GM12892 (cell line): ENCODE measurements around the gene SRSF3. TPM values are rescaled to one million over a fixed set of nuclear protein-coding genes. Genes with fewer than 3 reads are reported as not detected.

Source experiments
- DNase-seq: peaks from one replicate; pipeline ENCODE4 v3.0.0; 2011; ENCODE audit not compliant: insufficient read length
- FAIRE-seq: peaks from 2 replicates; lab custom pipeline; 2011; peaks lifted over from hg19 to GRCh38; lab: Jason Lieb, UNC
- POLR2A ChIP-seq: IDR thresholded peaks from 2 replicates; pipeline ENCODE4 v1.6.1; 2011; ENCODE audit warnings: low read depth, low read length, control low read depth
- POLR2AphosphoS5 ChIP-seq: IDR thresholded peaks from 2 replicates; pipeline ENCODE4 v1.6.1; 2011; ENCODE audit warnings: low read depth, low read length, control low read depth
- TAF1 ChIP-seq: IDR thresholded peaks from 2 replicates; pipeline ENCODE4 v1.6.1; 2011; ENCODE audit warnings: low read depth, mild to moderate bottlenecking, control low read depth, low read length, borderline replicate concordance
- polyA plus RNA-seq: library from polyadenylated mRNA; unstranded; fragments of >200 nt; gene quantifications from one replicate; pipeline ENCODE4 v1.2.1, GENCODE V29; 2012; ENCODE audit warnings: missing spikeins, inconsistent platforms; ENCODE audit not compliant: missing spikeins

Gene SRSF3
- polyA plus RNA-seq: 341 TPM

GRCh38 chr6:36594029-36594815, at the start of gene SRSF3:
TSS of gene SRSF3 (plus strand) at chr6:36594362. CDS start at chr6:36596763, 2,401 bp downstream.
- FAIRE-seq (peak; percentile 93), DNase-seq (peak; percentile 80)
- TF ChIP-seq TAF1 (peak; percentile 96), POLR2A (peak; percentile 100), POLR2AphosphoS5 (peak; percentile 100)

GRCh38 chr6:36545767-36546307, 48.3 kb upstream of the SRSF3 start:
- TF ChIP-seq POLR2A (no peak), POLR2AphosphoS5 (no peak), TAF1 (no peak)
- DNase-seq (no peak), FAIRE-seq (no peak)

- DNase-seq (no peak), FAIRE-seq (peak; percentile 48)
- TF ChIP-seq TAF1 (no peak), POLR2A (no peak), POLR2AphosphoS5 (no peak)
Observed at GRCh38 chr6:36546308-36546919, 47.7 kb upstream of the SRSF3 start.

GRCh38 chr6:36546920-36547645, 47.1 kb upstream of the SRSF3 start, which contains the start of gene STK38:
TSS of gene STK38 (minus strand) at chr6:36547479. CDS start at chr6:36540202, 7,277 bp downstream.
- TF ChIP-seq POLR2A (peak; percentile 87), POLR2AphosphoS5 (peak; percentile 75), TAF1 (0 out of 2 replicates have a peak, but pooled peaks have one; percentile 18)
- peak; percentile 90 for FAIRE-seq
- DNase-seq: peak; percentile 95

- FAIRE-seq: no peak
- DNase-seq: no peak
- TF ChIP-seq POLR2A (no peak), POLR2AphosphoS5 (no peak), TAF1 (no peak)
Observed at GRCh38 chr6:36547646-36548400, 46.3 kb upstream of the SRSF3 start.

- FAIRE-seq (no peak), DNase-seq (no peak)
- TF ChIP-seq TAF1 (no peak), POLR2AphosphoS5 (no peak), POLR2A (no peak)
Observed at GRCh38 chr6:36548401-36548743, 45.8 kb upstream of the SRSF3 start.

- FAIRE-seq: no peak
- no peak for DNase-seq
Observed at GRCh38 chr6:36550473-36551000, 43.6 kb upstream of the SRSF3 start.

GRCh38 chr6:36555750-36556252, 38.4 kb upstream of the SRSF3 start:
- FAIRE-seq: no peak
- TF ChIP-seq TAF1 (no peak), POLR2AphosphoS5 (no peak), POLR2A (no peak)

More at GRCh38 chr6:36550473-36551000, 43.6 kb upstream of the SRSF3 start:
- TF ChIP-seq POLR2AphosphoS5: no peak
- no peak for TF ChIP-seq TAF1
- TF ChIP-seq POLR2A: no peak

GRCh38 chr6:36556281-36556680, 37.9 kb upstream of the SRSF3 start:
- no peak for DNase-seq
- no peak for FAIRE-seq
- TF ChIP-seq POLR2AphosphoS5: no peak

More at GRCh38 chr6:36555750-36556252, 38.4 kb upstream of the SRSF3 start:
- no peak for DNase-seq

GRCh38 chr6:36559011-36559793, 35.0 kb upstream of the SRSF3 start:
- no peak for FAIRE-seq
- TF ChIP-seq POLR2AphosphoS5 (no peak), POLR2A (no peak), TAF1 (no peak)
- DNase-seq: no peak
